Measurements from ENCODE around the gene SLC15A3. TPM values are rescaled to one million over a fixed set of nuclear protein-coding genes. Genes with fewer than 3 reads are reported as not detected.

SLC15A3 gene
- total and polyA plus RNA-seq, 2 donors from 2014 or later = 26.6 to 27.0 TPM

DNA sequence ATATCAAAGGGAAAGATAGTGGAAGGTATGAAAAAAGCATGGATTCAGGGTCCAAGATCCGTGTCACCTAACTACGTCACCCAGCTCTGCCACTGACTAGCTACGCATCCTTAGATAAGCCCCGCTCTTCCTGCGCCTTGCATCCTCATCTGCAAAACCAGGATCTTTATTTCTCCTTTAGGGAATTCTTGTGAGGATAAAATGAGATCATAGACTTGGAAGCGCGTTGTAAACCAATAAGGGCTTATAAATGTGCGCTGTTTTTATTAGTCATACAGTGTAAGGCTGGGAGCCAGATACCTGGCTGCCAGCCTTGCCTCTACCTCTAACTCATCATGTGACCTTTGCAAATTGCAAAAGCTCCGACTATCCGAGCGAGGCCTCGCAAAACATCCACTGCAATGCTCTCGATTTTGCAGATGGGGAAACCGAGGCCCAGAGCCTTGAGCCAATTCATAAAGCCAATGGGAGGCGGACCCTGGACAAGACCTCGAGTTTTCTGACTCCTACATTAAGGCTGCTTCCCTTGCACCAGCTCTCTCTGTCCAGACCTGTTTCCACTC lies 46.3 kb downstream of the SLC15A3 start:
- DNase-seq (peak in 1 of 5 donors; percentile 24), FAIRE-seq (no peak)
- intact Hi-C loops (cut with DNase I) = no loop called here
- H3K4me1 ChIP-seq (ENCODE audit: control insufficient read depth in 2 of 3, insufficient read depth in 2 of 3, low read depth in 1 of 3, low read length in 3 of 3) = peaks cover 9 to 12% (median 12%) of the 10 kb centered on the region in 3 donors
- no peaks in the 10 kb centered on the region for H3K9me3 ChIP-seq (ENCODE audit: control insufficient read depth in 2 of 3, insufficient read depth in 1 of 3, low read length in 3 of 3)
- H3K9ac ChIP-seq (ENCODE audit: low read length in 3 of 3) = peak overlapping the region; percentile 68 to 94 (median 75)
- H3K27me3 ChIP-seq (ENCODE audit: control insufficient read depth, insufficient read depth, low read length) = no peaks in the 10 kb centered on the region
- peak overlapping the region in 1 of 2 donors; percentile 85 for H3K27ac ChIP-seq (ENCODE audit: low read depth in 2 of 2, low read length in 2 of 2)
- peak overlapping the region; percentile 76 to 96 (median 83) for H3K4me3 ChIP-seq (ENCODE audit: low read length in 3 of 3)
- H3K36me3 ChIP-seq (ENCODE audit: control insufficient read depth in 2 of 3, insufficient read depth in 3 of 3, low read length in 3 of 3) = peaks cover 4 to 23% (median 23%) of the 10 kb centered on the region in 3 donors
- TF ChIP-seq, protein P1, sequence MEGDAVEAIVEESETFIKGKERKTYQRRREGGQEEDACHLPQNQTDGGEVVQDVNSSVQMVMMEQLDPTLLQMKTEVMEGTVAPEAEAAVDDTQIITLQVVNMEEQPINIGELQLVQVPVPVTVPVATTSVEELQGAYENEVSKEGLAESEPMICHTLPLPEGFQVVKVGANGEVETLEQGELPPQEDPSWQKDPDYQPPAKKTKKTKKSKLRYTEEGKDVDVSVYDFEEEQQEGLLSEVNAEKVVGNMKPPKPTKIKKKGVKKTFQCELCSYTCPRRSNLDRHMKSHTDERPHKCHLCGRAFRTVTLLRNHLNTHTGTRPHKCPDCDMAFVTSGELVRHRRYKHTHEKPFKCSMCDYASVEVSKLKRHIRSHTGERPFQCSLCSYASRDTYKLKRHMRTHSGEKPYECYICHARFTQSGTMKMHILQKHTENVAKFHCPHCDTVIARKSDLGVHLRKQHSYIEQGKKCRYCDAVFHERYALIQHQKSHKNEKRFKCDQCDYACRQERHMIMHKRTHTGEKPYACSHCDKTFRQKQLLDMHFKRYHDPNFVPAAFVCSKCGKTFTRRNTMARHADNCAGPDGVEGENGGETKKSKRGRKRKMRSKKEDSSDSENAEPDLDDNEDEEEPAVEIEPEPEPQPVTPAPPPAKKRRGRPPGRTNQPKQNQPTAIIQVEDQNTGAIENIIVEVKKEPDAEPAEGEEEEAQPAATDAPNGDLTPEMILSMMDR (IDR thresholded peaks at IDR 0.05; ENCODE audit: borderline replicate concordance, extremely low read depth, insufficient read depth) = no peak

DNA sequence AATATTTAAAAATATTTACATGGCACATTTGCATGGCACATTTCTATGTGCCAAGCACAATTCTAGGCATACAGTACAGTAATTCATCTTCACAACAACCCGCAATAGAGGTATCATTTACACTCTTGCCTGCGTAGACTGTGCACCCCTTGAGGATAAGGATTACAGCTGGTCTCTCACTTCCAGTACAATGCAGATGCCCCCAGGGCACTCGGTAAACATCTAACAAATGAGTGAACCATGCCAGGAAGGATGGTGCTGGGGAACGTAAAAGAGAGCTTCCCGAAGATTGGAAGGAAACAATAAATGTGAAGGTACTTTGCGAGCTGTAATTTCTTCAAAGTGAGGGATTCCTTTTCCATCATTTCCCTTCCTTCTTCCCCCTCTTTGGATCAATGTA lies 46.9 kb downstream of the SLC15A3 start:
- Histone ChIP-seq H3K9ac (ENCODE audit: low read length in 3 of 3) (peak overlapping the region; percentile 68 to 94 (median 75)), H3K27me3 (ENCODE audit: control insufficient read depth, insufficient read depth, low read length) (no peaks in the 10 kb centered on the region), H3K9me3 (ENCODE audit: control insufficient read depth in 2 of 3, insufficient read depth in 1 of 3, low read length in 3 of 3) (no peaks in the 10 kb centered on the region), H3K4me3 (ENCODE audit: low read length in 3 of 3) (peak overlapping the region; percentile 76 to 96 (median 83)), H3K36me3 (ENCODE audit: control insufficient read depth in 2 of 3, insufficient read depth in 3 of 3, low read length in 3 of 3) (peaks cover 4 to 29% (median 27%) of the 10 kb centered on the region in 3 donors), H3K27ac (ENCODE audit: low read depth in 2 of 2, low read length in 2 of 2) (no peak overlapping the region), H3K4me1 (ENCODE audit: control insufficient read depth in 2 of 3, insufficient read depth in 2 of 3, low read depth in 1 of 3, low read length in 3 of 3) (peaks cover 9 to 12% (median 12%) of the 10 kb centered on the region in 3 donors)
- FAIRE-seq (no peak), DNase-seq (no peak)
- intact Hi-C loops (cut with DNase I) = no loop called here
- TF ChIP-seq, protein P1 (IDR thresholded peaks at IDR 0.05; ENCODE audit: borderline replicate concordance, extremely low read depth, insufficient read depth) = no peak

DNA sequence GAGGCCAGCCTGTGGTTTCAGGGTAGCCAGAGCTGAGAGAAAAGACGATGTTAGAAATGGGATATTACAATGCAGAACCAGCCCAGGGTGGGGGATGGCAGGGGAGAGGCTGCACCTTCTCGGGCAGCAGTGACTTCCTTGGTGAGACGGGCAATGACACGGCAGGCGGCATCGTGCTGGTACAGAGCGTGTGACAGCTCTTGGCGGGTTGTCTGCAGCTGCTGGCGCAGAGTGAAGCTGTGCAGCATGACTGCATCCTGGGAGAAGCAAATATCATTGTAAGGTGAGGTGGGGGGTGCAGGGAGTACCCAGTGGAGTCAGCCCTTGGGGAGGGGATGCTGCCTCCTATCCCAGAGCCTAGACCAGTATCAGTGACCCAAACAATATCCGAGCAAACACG lies 49.4 kb downstream of the SLC15A3 start:
- TF ChIP-seq, protein P1 (IDR thresholded peaks at IDR 0.05; ENCODE audit: borderline replicate concordance, extremely low read depth, insufficient read depth) = no peak
- FAIRE-seq (no peak), DNase-seq (no peak)
- H3K4me3 ChIP-seq (ENCODE audit: low read length in 3 of 3) = no peak overlapping the region
- intact Hi-C loops (cut with DNase I) = no loop called here
- H3K9ac ChIP-seq (ENCODE audit: low read length in 3 of 3) = no peak overlapping the region
- no peaks in the 10 kb centered on the region for H3K27me3 ChIP-seq (ENCODE audit: control insufficient read depth, insufficient read depth, low read length)
- H3K27ac ChIP-seq (ENCODE audit: low read depth in 2 of 2, low read length in 2 of 2) = no peak overlapping the region
- no peaks in the 10 kb centered on the region for H3K9me3 ChIP-seq (ENCODE audit: control insufficient read depth in 2 of 3, insufficient read depth in 1 of 3, low read length in 3 of 3)
- peaks cover 17 to 48% (median 42%) of the 10 kb centered on the region in 3 donors for H3K36me3 ChIP-seq (ENCODE audit: control insufficient read depth in 2 of 3, insufficient read depth in 3 of 3, low read length in 3 of 3)
- peaks cover 9 to 12% (median 12%) of the 10 kb centered on the region in 3 donors for H3K4me1 ChIP-seq (ENCODE audit: control insufficient read depth in 2 of 3, insufficient read depth in 2 of 3, low read depth in 1 of 3, low read length in 3 of 3)

All from kidney (tissue), 14 donors.